Measurements from ENCODE around the gene NHS.
"Not testable (repeated sequence)": the region's sequence is repeated elsewhere in the genome, so short reads cannot be mapped to it uniquely, and the experiment has no call there.

Gene NHS

GRCh38 chrX:17499512-17499911, 124.5 kb downstream of the NHS start:
- no peaks in the 10 kb centered on the region for H3K36me3 ChIP-seq (ENCODE audit: control insufficient read depth, insufficient read depth, low read length)
- H3K27me3 ChIP-seq (replicated peaks; ENCODE audit: control insufficient read depth, insufficient read depth, low read length, poor library complexity, severe bottlenecking), result no peaks in the 10 kb centered on the region
- H3K27ac ChIP-seq (ENCODE audit: insufficient read depth, low read length, poor library complexity, severe bottlenecking), result no peak overlapping the region
- H3K4me3 ChIP-seq (ENCODE audit: insufficient read depth, low read depth, low read length, poor library complexity, severe bottlenecking), result no peak overlapping the region
- no peaks in the 10 kb centered on the region for H3K4me1 ChIP-seq (ENCODE audit: control insufficient read depth, insufficient read depth, low read length, poor library complexity, severe bottlenecking)
- DNase-seq, result no peak
- H3K9me3 ChIP-seq (ENCODE audit: control insufficient read depth, low read length), result no peaks in the 10 kb centered on the region

- Histone ChIP-seq H3K27ac (ENCODE audit: insufficient read depth, low read length, poor library complexity, severe bottlenecking) (no peak overlapping the region), H3K27me3 (replicated peaks; ENCODE audit: control insufficient read depth, insufficient read depth, low read length, poor library complexity, severe bottlenecking) (no peaks in the 10 kb centered on the region), H3K4me1 (ENCODE audit: control insufficient read depth, insufficient read depth, low read length, poor library complexity, severe bottlenecking) (no peaks in the 10 kb centered on the region), H3K9me3 (ENCODE audit: control insufficient read depth, low read length) (no peaks in the 10 kb centered on the region), H3K36me3 (ENCODE audit: control insufficient read depth, insufficient read depth, low read length) (no peaks in the 10 kb centered on the region), H3K4me3 (ENCODE audit: insufficient read depth, low read depth, low read length, poor library complexity, severe bottlenecking) (no peak overlapping the region)
- DNase-seq, result no peak
These were observed 125.2 kb downstream of the NHS start for GRCh38 chrX:17500145-17500579.

GRCh38 chrX:17501746-17502145, 126.7 kb downstream of the NHS start:
- Histone ChIP-seq H3K9me3 (ENCODE audit: control insufficient read depth, low read length) (no peaks in the 10 kb centered on the region), H3K27me3 (replicated peaks; ENCODE audit: control insufficient read depth, insufficient read depth, low read length, poor library complexity, severe bottlenecking) (no peaks in the 10 kb centered on the region), H3K4me3 (ENCODE audit: insufficient read depth, low read depth, low read length, poor library complexity, severe bottlenecking) (no peak overlapping the region), H3K4me1 (ENCODE audit: control insufficient read depth, insufficient read depth, low read length, poor library complexity, severe bottlenecking) (no peaks in the 10 kb centered on the region), H3K36me3 (ENCODE audit: control insufficient read depth, insufficient read depth, low read length) (no peaks in the 10 kb centered on the region), H3K27ac (ENCODE audit: insufficient read depth, low read length, poor library complexity, severe bottlenecking) (no peak overlapping the region)
- DNase-seq, result no peak

- not testable (repeated sequence) for H3K27ac ChIP-seq (ENCODE audit: insufficient read depth, low read length, poor library complexity, severe bottlenecking); DNase-seq; H3K36me3 ChIP-seq (ENCODE audit: control insufficient read depth, insufficient read depth, low read length); H3K4me1 ChIP-seq (ENCODE audit: control insufficient read depth, insufficient read depth, low read length, poor library complexity, severe bottlenecking); H3K9me3 ChIP-seq (ENCODE audit: control insufficient read depth, low read length); H3K27me3 ChIP-seq (replicated peaks; ENCODE audit: control insufficient read depth, insufficient read depth, low read length, poor library complexity, severe bottlenecking); H3K4me3 ChIP-seq (ENCODE audit: insufficient read depth, low read depth, low read length, poor library complexity, severe bottlenecking)
These were observed 131.4 kb downstream of the NHS start for GRCh38 chrX:17506352-17506751.

DNA sequence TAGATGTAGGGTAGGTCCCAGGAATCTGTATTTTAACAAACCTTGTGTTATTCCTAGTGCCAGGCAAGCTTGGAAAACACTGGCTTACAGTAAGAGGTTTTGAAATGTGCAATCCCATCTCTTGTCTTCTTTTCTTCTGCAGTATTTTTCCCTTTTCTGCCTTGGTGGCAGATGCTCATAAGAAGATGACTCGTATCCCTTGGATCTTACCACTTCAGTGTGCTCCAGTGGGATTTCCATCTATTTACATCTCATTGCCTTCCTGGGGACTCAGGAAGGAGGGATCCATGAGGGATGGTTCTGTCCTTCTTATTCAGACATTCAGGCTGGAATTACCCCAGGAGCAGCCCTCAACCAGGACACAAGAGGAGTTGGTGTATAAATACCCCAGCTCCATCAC, 136.6 kb downstream of the NHS start:
- Histone ChIP-seq H3K27me3 (replicated peaks; ENCODE audit: control insufficient read depth, insufficient read depth, low read length, poor library complexity, severe bottlenecking) (no peaks in the 10 kb centered on the region), H3K4me1 (ENCODE audit: control insufficient read depth, insufficient read depth, low read length, poor library complexity, severe bottlenecking) (no peaks in the 10 kb centered on the region), H3K36me3 (ENCODE audit: control insufficient read depth, insufficient read depth, low read length) (no peaks in the 10 kb centered on the region), H3K9me3 (ENCODE audit: control insufficient read depth, low read length) (no peaks in the 10 kb centered on the region), H3K27ac (ENCODE audit: insufficient read depth, low read length, poor library complexity, severe bottlenecking) (no peak overlapping the region), H3K4me3 (ENCODE audit: insufficient read depth, low read depth, low read length, poor library complexity, severe bottlenecking) (no peak overlapping the region)
- DNase-seq, result no peak

DNA sequence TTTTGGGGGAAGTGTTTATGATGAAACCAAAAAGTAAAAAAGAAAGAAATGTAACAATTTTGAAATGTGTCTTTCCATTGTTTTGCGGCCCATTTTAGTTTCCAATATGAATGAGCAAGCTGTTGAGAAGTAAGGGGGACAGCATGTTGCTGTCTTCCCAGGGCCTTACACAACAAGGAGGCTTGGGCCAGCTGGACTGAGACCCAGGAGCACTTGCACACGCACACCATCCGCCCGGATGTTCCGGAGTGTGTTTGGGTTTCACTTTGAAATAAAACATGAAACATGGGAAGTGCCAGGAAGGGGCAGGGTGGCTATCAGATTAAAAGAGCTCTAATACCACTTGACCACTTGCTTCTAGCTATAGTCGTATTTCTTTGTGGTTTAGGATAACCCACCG, 144.4 kb downstream of the NHS start:
- DNase-seq, result no peak
- no peaks in the 10 kb centered on the region for H3K27me3 ChIP-seq (replicated peaks; ENCODE audit: control insufficient read depth, insufficient read depth, low read length, poor library complexity, severe bottlenecking)
- H3K9me3 ChIP-seq (ENCODE audit: control insufficient read depth, low read length), result no peaks in the 10 kb centered on the region
- H3K4me3 ChIP-seq (ENCODE audit: insufficient read depth, low read depth, low read length, poor library complexity, severe bottlenecking), result no peak overlapping the region
- no peak overlapping the region for H3K27ac ChIP-seq (ENCODE audit: insufficient read depth, low read length, poor library complexity, severe bottlenecking)
- H3K4me1 ChIP-seq (ENCODE audit: control insufficient read depth, insufficient read depth, low read length, poor library complexity, severe bottlenecking), result no peaks in the 10 kb centered on the region
- no peaks in the 10 kb centered on the region for H3K36me3 ChIP-seq (ENCODE audit: control insufficient read depth, insufficient read depth, low read length)

DNA sequence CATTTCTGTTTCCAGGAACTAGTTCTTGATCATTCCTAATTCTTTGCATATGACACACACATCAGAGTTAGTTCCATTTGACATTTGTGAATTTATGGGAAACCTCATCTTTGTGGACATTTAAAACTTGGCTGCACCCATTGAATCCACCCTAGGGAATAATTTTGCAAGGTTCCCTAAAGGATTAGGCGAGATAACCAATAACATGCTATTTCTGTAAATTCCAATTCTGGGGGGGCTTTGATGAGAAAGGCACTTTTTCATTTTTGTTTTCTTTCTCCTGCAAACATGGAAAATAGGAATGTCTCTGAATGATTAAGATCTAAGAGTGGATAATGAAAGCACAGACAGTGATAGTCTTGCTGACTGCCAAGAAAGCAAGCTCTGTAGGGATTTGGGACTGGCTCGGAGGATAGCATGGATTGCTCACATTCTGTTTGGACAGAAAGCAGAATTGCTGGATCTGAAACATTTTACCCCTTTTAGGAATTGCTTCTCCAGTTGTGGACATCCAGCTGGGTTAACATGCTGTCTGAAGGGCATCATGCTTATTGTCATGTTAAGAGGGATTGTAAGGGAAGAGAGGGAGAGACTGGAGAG, 145.1 kb downstream of the NHS start:
- no peak overlapping the region for H3K27ac ChIP-seq (ENCODE audit: insufficient read depth, low read length, poor library complexity, severe bottlenecking)
- H3K4me3 ChIP-seq (ENCODE audit: insufficient read depth, low read depth, low read length, poor library complexity, severe bottlenecking), result no peak overlapping the region
- H3K36me3 ChIP-seq (ENCODE audit: control insufficient read depth, insufficient read depth, low read length), result no peaks in the 10 kb centered on the region
- no peaks in the 10 kb centered on the region for H3K27me3 ChIP-seq (replicated peaks; ENCODE audit: control insufficient read depth, insufficient read depth, low read length, poor library complexity, severe bottlenecking)
- H3K4me1 ChIP-seq (ENCODE audit: control insufficient read depth, insufficient read depth, low read length, poor library complexity, severe bottlenecking), result no peaks in the 10 kb centered on the region
- no peaks in the 10 kb centered on the region for H3K9me3 ChIP-seq (ENCODE audit: control insufficient read depth, low read length)
- DNase-seq, result no peak

GRCh38 chrX:17521871-17522693, 147.1 kb downstream of the NHS start:
- H3K27me3 ChIP-seq (replicated peaks; ENCODE audit: control insufficient read depth, insufficient read depth, low read length, poor library complexity, severe bottlenecking), result no peaks in the 10 kb centered on the region
- no peak overlapping the region for H3K27ac ChIP-seq (ENCODE audit: insufficient read depth, low read length, poor library complexity, severe bottlenecking)
- H3K4me3 ChIP-seq (ENCODE audit: insufficient read depth, low read depth, low read length, poor library complexity, severe bottlenecking), result no peak overlapping the region
- no peaks in the 10 kb centered on the region for H3K9me3 ChIP-seq (ENCODE audit: control insufficient read depth, low read length)
- H3K36me3 ChIP-seq (ENCODE audit: control insufficient read depth, insufficient read depth, low read length), result no peaks in the 10 kb centered on the region
- DNase-seq, result no peak
- H3K4me1 ChIP-seq (ENCODE audit: control insufficient read depth, insufficient read depth, low read length, poor library complexity, severe bottlenecking), result no peaks in the 10 kb centered on the region

- Histone ChIP-seq H3K4me3 (ENCODE audit: insufficient read depth, low read depth, low read length, poor library complexity, severe bottlenecking) (no peak overlapping the region), H3K36me3 (ENCODE audit: control insufficient read depth, insufficient read depth, low read length) (no peaks in the 10 kb centered on the region), H3K27ac (ENCODE audit: insufficient read depth, low read length, poor library complexity, severe bottlenecking) (no peak overlapping the region), H3K27me3 (replicated peaks; ENCODE audit: control insufficient read depth, insufficient read depth, low read length, poor library complexity, severe bottlenecking) (no peaks in the 10 kb centered on the region), H3K4me1 (ENCODE audit: control insufficient read depth, insufficient read depth, low read length, poor library complexity, severe bottlenecking) (no peaks in the 10 kb centered on the region), H3K9me3 (ENCODE audit: control insufficient read depth, low read length) (no peaks in the 10 kb centered on the region)
- no peak for DNase-seq
These were observed 150.3 kb downstream of the NHS start for GRCh38 chrX:17525266-17525665.

DNA sequence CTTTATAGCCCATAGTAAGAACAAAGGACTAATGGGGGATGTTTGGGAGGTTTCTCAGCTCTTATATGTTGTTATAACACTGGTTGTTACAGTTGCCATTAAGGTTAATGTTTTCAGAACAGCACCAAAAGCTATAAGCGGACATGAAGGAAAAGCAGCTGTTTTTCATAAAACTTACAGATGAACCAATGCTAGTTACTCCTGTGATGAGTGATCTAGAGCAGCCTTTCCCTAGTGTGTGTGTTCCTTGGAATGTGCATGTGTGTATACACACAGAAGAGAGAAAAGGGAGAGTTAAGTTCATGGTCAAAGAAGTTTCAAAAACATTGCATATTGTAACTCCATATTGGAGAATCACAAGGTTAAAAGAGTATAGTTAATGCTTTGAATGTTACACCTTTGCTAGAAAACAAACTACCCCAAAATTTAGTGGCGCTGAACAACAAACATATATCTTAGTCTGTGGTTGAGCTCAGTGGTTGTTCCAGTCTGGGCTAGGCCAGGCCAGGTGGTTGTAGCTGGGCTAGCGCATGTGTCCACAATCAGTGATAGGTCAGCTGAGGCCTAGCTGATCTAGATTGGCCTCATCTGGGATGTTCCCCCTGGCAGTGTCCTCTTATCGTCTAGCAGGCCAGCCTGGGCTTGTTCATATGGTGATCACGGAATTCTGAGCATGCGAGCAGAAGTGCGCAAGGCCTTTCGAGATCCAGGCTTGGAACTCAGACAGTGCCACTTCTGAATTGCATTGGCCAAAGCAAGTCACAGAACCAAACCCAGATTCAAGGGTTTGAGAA, 151.0 kb downstream of the NHS start:
- no peaks in the 10 kb centered on the region for H3K27me3 ChIP-seq (replicated peaks; ENCODE audit: control insufficient read depth, insufficient read depth, low read length, poor library complexity, severe bottlenecking)
- no peaks in the 10 kb centered on the region for H3K36me3 ChIP-seq (ENCODE audit: control insufficient read depth, insufficient read depth, low read length)
- H3K27ac ChIP-seq (ENCODE audit: insufficient read depth, low read length, poor library complexity, severe bottlenecking), result no peak overlapping the region
- H3K4me1 ChIP-seq (ENCODE audit: control insufficient read depth, insufficient read depth, low read length, poor library complexity, severe bottlenecking), result no peaks in the 10 kb centered on the region
- no peaks in the 10 kb centered on the region for H3K9me3 ChIP-seq (ENCODE audit: control insufficient read depth, low read length)
- DNase-seq, result no peak
- no peak overlapping the region for H3K4me3 ChIP-seq (ENCODE audit: insufficient read depth, low read depth, low read length, poor library complexity, severe bottlenecking)

Data from effector memory CD4-positive, alpha-beta T cell (primary cell).